IMR-90 (cell line): Measurements from ENCODE around the gene PDCD10.

Experiments
- CTCF ChIP-seq: conservative IDR thresholded peaks from 2 replicates; pipeline ENCODE4 v1.5.1; 2012; ENCODE audit warnings: mild to moderate bottlenecking, low read depth, low read length, improper control_type of control experiment
- FOS ChIP-seq: fragments of 150-350 bp; IDR thresholded peaks from 2 replicates; pipeline ENCODE4 v1.6.1; 2016; ENCODE audit warnings: low read depth, low read length
- MAFK ChIP-seq: IDR thresholded peaks from 2 replicates; pipeline ENCODE4 v1.6.1; 2012; ENCODE audit warnings: low read depth, low read length, improper control_type of control experiment
- MXI1 ChIP-seq: IDR thresholded peaks from 2 replicates; pipeline ENCODE4 v1.6.1; 2012; ENCODE audit warnings: low read depth, mild to moderate bottlenecking, low read length, moderate library complexity, borderline replicate concordance
- NFE2L2 ChIP-seq: fragments of 150-350 bp; IDR thresholded peaks from 2 replicates; pipeline ENCODE4 v1.6.1; 2016; ENCODE audit warnings: low read depth, mild to moderate bottlenecking, low read length
- POLR2A ChIP-seq: IDR thresholded peaks from 2 replicates; pipeline ENCODE4 v1.6.1; 2012; ENCODE audit warnings: mild to moderate bottlenecking, low read depth, low read length

- no peak for TF ChIP-seq POLR2A
- no peak for TF ChIP-seq CTCF
- TF ChIP-seq MXI1 = no peak
- no peak for TF ChIP-seq MAFK
- TF ChIP-seq FOS = no peak
- no peak for TF ChIP-seq NFE2L2
Observed at GRCh38 chr3:167673221-167673620, 61.5 kb downstream of the PDCD10 start.
